NB4 (cell line): ENCODE measurements around the gene PDZD2.

ENCODE experiments used
- DNase-seq: peaks from one replicate; pipeline ENCODE4 v3.0.0; 2010; ENCODE audit warnings: low read depth
- H3K4me3 ChIP-seq: one replicate; pipeline ENCODE4 v1.5.1; 2011; ENCODE audit warnings: mild to moderate bottlenecking, low read depth, low read length, moderate library complexity
- CTCF ChIP-seq: IDR thresholded peaks from one replicate; pipeline ENCODE4 v1.5.1; 2012; ENCODE audit warnings: low read depth, low read length
- MAX ChIP-seq: IDR thresholded peaks from 2 replicates; pipeline ENCODE4 v1.6.1; 2011; ENCODE audit warnings: low read depth, low read length
- MYC ChIP-seq: IDR thresholded peaks from 2 replicates; pipeline ENCODE4 v1.6.1; 2011; ENCODE audit warnings: low read depth, low read length
- POLR2A ChIP-seq: IDR thresholded peaks from 2 replicates; pipeline ENCODE4 v1.6.1; 2011; ENCODE audit warnings: mild to moderate bottlenecking; ENCODE audit not compliant: insufficient read length; ENCODE audit errors: extremely low read depth

Gene PDZD2

GRCh38 chr5:32123058-32123805 lies 484.3 kb downstream of the PDZD2 start:
- H3K4me3 ChIP-seq, result no peak overlapping the region
- no peak for TF ChIP-seq MYC
- no peak for TF ChIP-seq CTCF
- no peak for TF ChIP-seq MAX
- no peak for TF ChIP-seq POLR2A
- DNase-seq, result no peak

- DNase-seq, result no peak
- TF ChIP-seq POLR2A (no peak), CTCF (no peak), MAX (no peak), MYC (no peak)
- no peak overlapping the region for H3K4me3 ChIP-seq
Measured at GRCh38 chr5:32123889-32124676, 485.2 kb downstream of the PDZD2 start.

- no peak overlapping the region for H3K4me3 ChIP-seq
- no peak for DNase-seq
- TF ChIP-seq POLR2A (no peak), MAX (no peak), MYC (no peak), CTCF (no peak)
Measured at GRCh38 chr5:32126691-32127090, 487.8 kb downstream of the PDZD2 start.

- no peak overlapping the region for H3K4me3 ChIP-seq
- TF ChIP-seq POLR2A (no peak), MYC (no peak), CTCF (no peak), MAX (no peak)
- no peak for DNase-seq
Measured at GRCh38 chr5:32127711-32128110, 488.8 kb downstream of the PDZD2 start.

- no peak for DNase-seq
- H3K4me3 ChIP-seq, result no peak overlapping the region
- TF ChIP-seq MAX (no peak), POLR2A (no peak), CTCF (no peak), MYC (no peak)
Measured at GRCh38 chr5:32129074-32129598, 490.2 kb downstream of the PDZD2 start.
